ENCODE measurements around the gene PLEKHG4B. TPM values are rescaled to one million over a fixed set of nuclear protein-coding genes. Genes with fewer than 3 reads are reported as not detected.

Gene PLEKHG4B
- total RNA-seq, 1 donor from 2014 or later = not detected

DNA sequence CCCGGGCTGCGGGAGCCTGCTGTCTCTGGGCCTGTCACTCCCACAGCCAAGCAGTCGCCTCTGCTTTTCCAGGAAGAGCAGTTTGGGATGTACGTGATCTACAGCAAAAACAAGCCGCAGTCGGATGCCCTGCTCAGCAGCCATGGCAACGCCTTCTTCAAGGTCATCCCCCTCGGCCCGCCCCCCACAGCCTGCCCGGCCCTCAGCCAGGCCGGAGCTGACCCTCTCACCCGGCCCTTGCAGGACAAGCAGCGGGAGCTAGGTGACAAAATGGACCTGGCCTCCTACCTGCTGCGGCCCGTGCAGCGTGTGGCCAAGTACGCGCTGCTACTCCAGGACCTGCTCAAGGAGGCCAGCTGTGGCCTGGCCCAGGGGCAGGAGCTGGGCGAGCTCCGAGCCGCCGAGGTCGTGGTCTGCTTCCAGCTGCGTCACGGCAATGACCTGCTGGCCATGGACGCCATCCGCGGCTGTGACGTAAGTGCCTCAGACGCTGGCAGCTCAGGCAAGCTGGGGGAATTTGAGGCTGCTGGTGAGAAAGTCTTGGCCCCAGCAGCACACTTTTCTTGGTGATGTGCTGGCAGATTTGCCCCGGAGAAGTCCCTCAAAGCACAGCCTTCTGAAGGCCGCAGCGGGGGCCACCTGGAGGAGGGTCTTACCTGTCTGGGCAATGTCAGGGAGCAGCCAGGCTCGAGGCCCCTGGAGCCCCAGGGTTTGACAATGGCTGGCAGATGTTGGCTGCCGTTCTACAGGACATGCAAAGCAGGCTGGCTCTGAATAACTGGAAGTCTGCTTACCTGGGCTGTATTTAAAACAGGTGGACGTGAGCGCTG, 79.2 kb downstream of the PLEKHG4B start:
- no peak for TF ChIP-seq CTCF (IDR thresholded peaks at IDR 0.05)
- Histone ChIP-seq H3K27ac (no peak overlapping the region), H3K9me3 (no peaks in the 10 kb centered on the region), H3K4me1 (no peaks in the 10 kb centered on the region), H3K27me3 (no peaks in the 10 kb centered on the region), H3K36me3 (no peaks in the 10 kb centered on the region), H3K4me3 (no peak overlapping the region)
- intact Hi-C loops (cut with DNase I) = no loop called here
- DNase-seq (ENCODE audit: low spot score in 2 of 2) = peak in 1 of 2 donors; percentile 56

DNA sequence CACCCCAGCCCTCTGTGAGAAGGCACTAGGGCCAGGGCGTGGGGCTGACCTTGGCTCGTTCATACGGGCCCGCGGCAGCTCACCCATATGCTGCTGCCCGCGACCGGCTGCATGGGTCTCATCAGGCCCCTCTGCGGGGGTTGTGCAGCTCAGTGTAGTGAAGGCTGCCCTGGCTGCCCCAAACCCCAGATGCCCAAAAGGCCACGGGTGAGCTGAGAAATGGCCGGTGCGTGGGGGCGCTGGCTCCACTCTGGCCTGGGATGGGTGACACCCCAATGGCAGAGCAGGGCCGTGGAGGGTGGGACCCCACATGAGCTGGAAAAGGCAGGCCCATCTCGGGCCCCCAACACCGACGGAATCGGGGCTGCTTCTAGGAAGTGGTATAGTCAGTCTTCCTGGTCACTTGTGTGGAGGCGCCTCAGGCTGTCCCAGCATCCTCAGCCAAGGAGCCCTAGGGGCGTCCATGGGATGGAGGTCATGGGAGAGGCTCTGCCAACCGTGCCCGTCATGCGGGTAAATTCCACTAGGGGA, 79.9 kb downstream of the PLEKHG4B start:
- no peak for TF ChIP-seq CTCF (IDR thresholded peaks at IDR 0.05)
- Histone ChIP-seq H3K27me3 (no peaks in the 10 kb centered on the region), H3K9me3 (no peaks in the 10 kb centered on the region), H3K36me3 (no peaks in the 10 kb centered on the region), H3K4me1 (no peaks in the 10 kb centered on the region), H3K27ac (no peak overlapping the region), H3K4me3 (no peak overlapping the region)
- intact Hi-C loops (cut with DNase I) = no loop called here
- DNase-seq (ENCODE audit: low spot score in 2 of 2) = peak in 1 of 2 donors; percentile 63

DNA sequence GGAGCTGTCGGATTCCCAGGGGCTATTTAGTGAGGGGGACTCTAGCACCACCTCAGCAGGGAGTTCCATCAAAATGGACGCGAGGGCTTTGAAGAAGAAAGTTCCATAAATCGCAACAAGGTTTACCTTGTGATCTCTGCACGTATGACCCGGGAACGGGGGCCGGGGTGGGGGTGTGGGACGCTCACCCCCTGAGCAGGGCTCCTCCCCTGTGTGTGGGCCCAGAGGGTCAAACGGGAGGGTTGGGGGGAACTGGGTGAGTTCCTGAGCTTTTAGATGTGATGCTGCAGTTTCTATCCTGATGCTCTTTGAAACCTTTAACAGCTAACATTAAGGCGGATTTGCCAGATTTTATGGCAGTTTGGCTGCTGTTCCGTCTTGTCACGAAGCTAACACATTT, 80.5 kb downstream of the PLEKHG4B start:
- peak in 1 of 2 donors; percentile 52 for DNase-seq (ENCODE audit: low spot score in 2 of 2)
- Histone ChIP-seq H3K4me3 (no peak overlapping the region), H3K4me1 (no peaks in the 10 kb centered on the region), H3K36me3 (no peaks in the 10 kb centered on the region), H3K27me3 (no peaks in the 10 kb centered on the region), H3K9me3 (no peaks in the 10 kb centered on the region), H3K27ac (no peak overlapping the region)
- TF ChIP-seq CTCF (IDR thresholded peaks at IDR 0.05) = no peak
- intact Hi-C loops (cut with DNase I) = no loop called here

- Histone ChIP-seq H3K27me3 (no peaks in the 10 kb centered on the region), H3K4me1 (no peaks in the 10 kb centered on the region), H3K9me3 (no peaks in the 10 kb centered on the region), H3K27ac (no peak overlapping the region), H3K36me3 (no peaks in the 10 kb centered on the region), H3K4me3 (no peak overlapping the region)
- TF ChIP-seq CTCF (IDR thresholded peaks at IDR 0.05) = no peak
- intact Hi-C loops (cut with DNase I) = no loop called here
- peak in 1 of 2 donors; percentile 39 for DNase-seq (ENCODE audit: low spot score in 2 of 2)
Observed at GRCh38 chr5:172841-173251, 80.9 kb downstream of the PLEKHG4B start.

DNA sequence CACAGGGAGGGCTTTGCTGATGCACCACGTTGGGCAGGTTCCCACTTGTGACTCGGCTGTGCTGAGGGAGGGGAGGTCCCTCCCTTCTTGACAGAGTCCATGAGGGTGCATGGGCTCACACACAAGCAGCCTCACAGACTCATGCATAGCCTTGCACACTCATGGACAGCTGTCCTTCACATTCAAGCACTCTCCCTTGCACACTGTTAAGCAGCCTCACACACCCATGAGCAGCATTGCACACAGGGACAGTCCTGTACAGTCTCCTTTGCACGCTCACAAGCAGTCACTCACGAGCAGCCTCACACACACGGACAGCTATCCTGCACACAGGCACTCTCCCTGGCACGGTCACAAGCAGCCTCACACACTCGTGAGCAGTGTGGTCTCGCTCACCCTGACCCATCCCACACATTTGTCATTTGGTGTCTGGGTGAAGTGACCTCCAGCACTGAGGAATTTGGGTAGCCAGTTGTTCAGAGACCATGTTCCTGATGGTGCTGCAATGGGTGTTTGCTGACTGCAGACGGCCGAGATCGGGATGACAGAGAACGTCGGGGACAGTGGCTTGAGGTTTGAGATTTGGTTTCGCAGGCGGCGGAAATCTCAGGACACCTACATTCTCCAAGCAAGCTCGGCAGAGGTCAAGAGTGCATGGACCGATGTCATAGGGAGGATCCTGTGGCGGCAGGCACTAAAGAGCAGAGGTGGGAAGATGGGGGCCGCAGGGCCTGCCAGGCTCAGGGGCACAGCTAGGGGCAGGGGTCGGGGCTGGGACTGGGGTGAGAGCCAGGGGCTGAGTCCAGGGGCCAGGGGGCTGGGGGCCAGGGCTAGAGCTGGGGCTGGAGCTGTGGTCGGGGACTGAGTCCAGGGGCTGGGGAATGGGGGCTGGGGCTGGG, 81.7 kb downstream of the PLEKHG4B start:
- TF ChIP-seq CTCF (IDR thresholded peaks at IDR 0.05) = no peak
- H3K27me3 ChIP-seq = no peaks in the 10 kb centered on the region
- no peak overlapping the region for H3K27ac ChIP-seq
- no peaks in the 10 kb centered on the region for H3K4me1 ChIP-seq
- intact Hi-C loops (cut with DNase I) = no loop called here
- no peak for DNase-seq (ENCODE audit: low spot score in 2 of 2)
- H3K9me3 ChIP-seq = no peaks in the 10 kb centered on the region
- H3K36me3 ChIP-seq = no peaks in the 10 kb centered on the region
- no peak overlapping the region for H3K4me3 ChIP-seq
